Panc1 (cell line): ENCODE data around the gene WNT5A.

Source experiments
- POLR2AphosphoS5 ChIP-seq: IDR thresholded peaks from 2 replicates; pipeline ENCODE4 v1.6.1; 2012; ENCODE audit warnings: mild to moderate bottlenecking, low read depth, low read length, moderate library complexity
- SIN3A ChIP-seq: IDR thresholded peaks from 2 replicates; pipeline ENCODE4 v1.6.1; 2012; ENCODE audit warnings: low read depth, mild to moderate bottlenecking, low read length, moderate library complexity, borderline replicate concordance; ENCODE audit not compliant: insufficient read depth
- TCF7L2 ChIP-seq: IDR thresholded peaks from 2 replicates; pipeline ENCODE4 v1.6.1; 2011; ENCODE audit warnings: mild to moderate bottlenecking, low read depth, low read length, inconsistent platforms
- TF ChIP-seq, protein P1 (sequence below): fragments of 450-650 bp; IDR thresholded peaks from 2 replicates; pipeline ENCODE4 v1.5.1; 2017; ENCODE audit warnings: mild to moderate bottlenecking

DNA sequence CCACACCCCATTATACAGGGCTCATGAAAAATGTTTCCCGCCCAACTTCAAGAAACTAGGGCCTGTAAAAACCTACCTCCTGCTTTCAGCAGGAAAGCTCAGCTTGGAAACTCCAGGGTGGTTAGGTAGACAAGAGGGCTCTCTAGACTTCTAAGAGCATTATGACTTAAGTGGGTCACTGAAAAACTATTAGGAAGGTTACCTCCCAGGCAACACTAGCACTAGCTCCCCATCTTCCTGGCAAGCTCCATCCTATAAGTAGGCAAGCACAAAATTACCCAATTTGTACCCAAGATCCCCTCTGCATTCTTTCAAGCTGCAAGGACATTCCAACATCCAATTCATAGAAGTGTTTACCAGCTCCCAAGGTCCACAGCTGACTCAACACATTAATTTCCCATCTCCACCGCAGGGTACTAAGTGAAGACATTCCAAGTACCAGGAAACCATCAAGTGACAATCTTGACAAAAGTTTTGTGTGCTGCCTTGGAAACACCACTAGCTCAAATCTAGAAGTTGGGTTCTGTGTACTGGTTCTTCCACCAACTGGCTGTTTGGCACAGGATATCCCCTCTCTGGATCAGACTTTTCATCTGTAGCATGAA lies 46.9 kb downstream of the WNT5A start:
- TF ChIP-seq SIN3A (no peak), TCF7L2 (no peak), POLR2AphosphoS5 (no peak)
- TF ChIP-seq, protein P1, sequence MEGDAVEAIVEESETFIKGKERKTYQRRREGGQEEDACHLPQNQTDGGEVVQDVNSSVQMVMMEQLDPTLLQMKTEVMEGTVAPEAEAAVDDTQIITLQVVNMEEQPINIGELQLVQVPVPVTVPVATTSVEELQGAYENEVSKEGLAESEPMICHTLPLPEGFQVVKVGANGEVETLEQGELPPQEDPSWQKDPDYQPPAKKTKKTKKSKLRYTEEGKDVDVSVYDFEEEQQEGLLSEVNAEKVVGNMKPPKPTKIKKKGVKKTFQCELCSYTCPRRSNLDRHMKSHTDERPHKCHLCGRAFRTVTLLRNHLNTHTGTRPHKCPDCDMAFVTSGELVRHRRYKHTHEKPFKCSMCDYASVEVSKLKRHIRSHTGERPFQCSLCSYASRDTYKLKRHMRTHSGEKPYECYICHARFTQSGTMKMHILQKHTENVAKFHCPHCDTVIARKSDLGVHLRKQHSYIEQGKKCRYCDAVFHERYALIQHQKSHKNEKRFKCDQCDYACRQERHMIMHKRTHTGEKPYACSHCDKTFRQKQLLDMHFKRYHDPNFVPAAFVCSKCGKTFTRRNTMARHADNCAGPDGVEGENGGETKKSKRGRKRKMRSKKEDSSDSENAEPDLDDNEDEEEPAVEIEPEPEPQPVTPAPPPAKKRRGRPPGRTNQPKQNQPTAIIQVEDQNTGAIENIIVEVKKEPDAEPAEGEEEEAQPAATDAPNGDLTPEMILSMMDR: no peak
